GM23248 (cell line): Measurements from ENCODE around the gene ZNF697.

ENCODE experiments used
- EZH2 ChIP-seq: fragments of 200-600 bp; sonication (generic); IDR thresholded peaks from 2 replicates; pipeline ENCODE4 v1.6.1; 2018; ENCODE audit warnings: antibody characterized with exemption, mild to moderate bottlenecking; ENCODE audit not compliant: insufficient read depth, poor library complexity, severe bottlenecking
- EZH2phosphoT487 ChIP-seq: fragments of 200-600 bp; sonication (generic); IDR thresholded peaks from 2 replicates; pipeline ENCODE4 v1.6.1; 2018; ENCODE audit warnings: antibody characterized with exemption, moderate library complexity, mild to moderate bottlenecking, low read depth; ENCODE audit not compliant: insufficient read depth

GRCh38 chr1:119623193-119623515, 24.9 kb downstream of the ZNF697 start:
- no peak for TF ChIP-seq EZH2
- TF ChIP-seq EZH2phosphoT487: no peak
